Activated T-helper 17 cell treated with anti-CD3 and anti-CD28 coated beads, Interleukin-2, amount 50 U/mL, for 72 hours (primary cell): Measurements from ENCODE around the gene PAQR6. TPM values are rescaled to one million over a fixed set of nuclear protein-coding genes. Genes with fewer than 3 reads are reported as not detected.

Experiments used
- ATAC-seq: fragments of 150-1000 bp; cut with Tn5 transposase; replicated peaks from 2 replicates; pipeline ENCODE4 v1.10.0; 2021; ENCODE audit warnings: mild to moderate bottlenecking, moderate library complexity
- H3K27ac Mint-ChIP-seq: one replicate; pipeline ENCODE4 v1.8.0; 2022; ENCODE audit warnings: mixed read lengths
- H3K27me3 Mint-ChIP-seq: one replicate; pipeline ENCODE4 v1.8.0; 2022; ENCODE audit warnings: mixed read lengths
- H3K36me3 Mint-ChIP-seq: one replicate; pipeline ENCODE4 v1.8.0; 2022; ENCODE audit warnings: low read depth, mild to moderate bottlenecking, mixed read lengths
- H3K4me1 Mint-ChIP-seq: one replicate; pipeline ENCODE4 v1.8.0; 2022; ENCODE audit warnings: mixed read lengths
- H3K4me3 Mint-ChIP-seq: one replicate; pipeline ENCODE4 v1.8.0; 2022; ENCODE audit warnings: mild to moderate bottlenecking, mixed read lengths
- H3K9me3 Mint-ChIP-seq: one replicate; pipeline ENCODE4 v1.8.0; 2022; ENCODE audit warnings: mixed read lengths
- total RNA-seq, 2 donors: library from RNA; stranded (reverse); gene quantifications; one replicate each; pipeline ENCODE4 v1.2.3, GENCODE V29; 2022

PAQR6 gene
- total RNA-seq, 2 donors from 2014 or later = 8.0 to 10.9 TPM

GRCh38 chr1:156281281-156281680 is 33.4 kb upstream of the PAQR6 start:
- H3K27ac Mint-ChIP-seq = peak overlapping the region; percentile 98
- H3K9me3 Mint-ChIP-seq = no peaks in the 10 kb centered on the region
- H3K36me3 Mint-ChIP-seq = peaks cover 80% of the 10 kb centered on the region
- H3K4me1 Mint-ChIP-seq = peaks cover 23% of the 10 kb centered on the region
- H3K4me3 Mint-ChIP-seq = peak overlapping the region; percentile 100
- H3K27me3 Mint-ChIP-seq = no peaks in the 10 kb centered on the region
- peak; percentile 74 for ATAC-seq

- H3K9me3 Mint-ChIP-seq = no peaks in the 10 kb centered on the region
- peaks cover 23% of the 10 kb centered on the region for H3K4me1 Mint-ChIP-seq
- H3K27ac Mint-ChIP-seq = peak overlapping the region; percentile 11
- peaks cover 81% of the 10 kb centered on the region for H3K36me3 Mint-ChIP-seq
- H3K27me3 Mint-ChIP-seq = no peaks in the 10 kb centered on the region
- H3K4me3 Mint-ChIP-seq = peak overlapping the region; percentile 100
- ATAC-seq = no peak
Observed at GRCh38 chr1:156279837-156280236, 32.0 kb upstream of the PAQR6 start.

- H3K36me3 Mint-ChIP-seq = peaks cover 99% of the 10 kb centered on the region
Observed at GRCh38 chr1:156276966-156277381, 29.1 kb upstream of the PAQR6 start.

DNA sequence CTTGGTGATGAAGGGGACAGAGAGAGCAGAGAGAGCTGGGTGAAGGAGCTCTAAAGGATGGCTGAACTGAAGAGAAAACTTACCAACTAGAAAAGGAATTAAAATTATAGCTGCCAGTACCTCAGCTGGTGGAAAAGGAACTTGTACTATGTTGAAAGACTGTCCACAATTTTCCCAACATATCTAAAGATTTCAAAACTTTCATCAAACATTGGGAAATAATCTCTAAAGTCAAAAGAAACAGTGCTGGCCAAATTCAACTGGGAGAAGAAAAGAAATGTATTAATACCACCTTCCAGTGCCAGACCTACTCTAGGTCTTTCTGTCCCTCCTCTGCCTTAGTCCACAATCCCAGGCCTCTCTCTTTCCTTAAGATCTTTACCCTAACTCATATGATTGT is 28.7 kb upstream of the PAQR6 start:
- peaks cover 14% of the 10 kb centered on the region for H3K4me1 Mint-ChIP-seq
- no peaks in the 10 kb centered on the region for H3K27me3 Mint-ChIP-seq
- H3K9me3 Mint-ChIP-seq = no peaks in the 10 kb centered on the region
- H3K27ac Mint-ChIP-seq = no peak overlapping the region
- peaks cover 99% of the 10 kb centered on the region for H3K36me3 Mint-ChIP-seq
- ATAC-seq = no peak
- no peak overlapping the region for H3K4me3 Mint-ChIP-seq

More at GRCh38 chr1:156276966-156277381, 29.1 kb upstream of the PAQR6 start:
- peaks cover 14% of the 10 kb centered on the region for H3K4me1 Mint-ChIP-seq
- no peak overlapping the region for H3K4me3 Mint-ChIP-seq
- H3K27ac Mint-ChIP-seq = no peak overlapping the region
- H3K27me3 Mint-ChIP-seq = no peaks in the 10 kb centered on the region
- no peaks in the 10 kb centered on the region for H3K9me3 Mint-ChIP-seq
- no peak for ATAC-seq

GRCh38 chr1:156270314-156270713 is 22.5 kb upstream of the PAQR6 start:
- no peak overlapping the region for H3K4me3 Mint-ChIP-seq
- peaks cover 100% of the 10 kb centered on the region for H3K36me3 Mint-ChIP-seq
- no peaks in the 10 kb centered on the region for H3K9me3 Mint-ChIP-seq
- ATAC-seq = no peak
- H3K27ac Mint-ChIP-seq = no peak overlapping the region
- no peaks in the 10 kb centered on the region for H3K27me3 Mint-ChIP-seq
- H3K4me1 Mint-ChIP-seq = no peaks in the 10 kb centered on the region

GRCh38 chr1:156268336-156268735 is 20.5 kb upstream of the PAQR6 start:
- no peaks in the 10 kb centered on the region for H3K27me3 Mint-ChIP-seq
- peaks cover 100% of the 10 kb centered on the region for H3K36me3 Mint-ChIP-seq
- no peaks in the 10 kb centered on the region for H3K9me3 Mint-ChIP-seq

DNA sequence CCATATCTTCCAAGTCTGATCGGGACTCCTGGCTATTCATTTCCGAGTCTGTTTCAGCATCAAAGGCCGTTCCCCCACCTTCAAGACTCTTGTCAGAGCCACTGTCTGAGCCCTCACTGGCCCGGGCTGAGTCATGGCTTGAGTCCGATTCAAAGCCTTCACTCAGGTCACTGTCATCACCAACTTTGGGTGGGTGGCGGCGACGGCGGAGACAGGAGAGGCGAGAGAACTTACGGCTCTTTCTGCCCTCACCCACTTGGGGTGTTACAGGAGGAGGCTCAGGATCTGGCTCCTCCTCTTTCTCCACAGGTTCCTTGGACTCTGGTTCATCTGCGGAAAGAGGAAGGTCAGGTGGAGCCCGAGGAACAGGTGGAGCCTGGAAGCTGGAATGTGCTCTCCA is 18.2 kb upstream of the PAQR6 start:
- H3K27ac Mint-ChIP-seq = no peak overlapping the region
- H3K27me3 Mint-ChIP-seq = no peaks in the 10 kb centered on the region
- no peak overlapping the region for H3K4me3 Mint-ChIP-seq
- H3K9me3 Mint-ChIP-seq = no peaks in the 10 kb centered on the region
- no peak for ATAC-seq
- H3K4me1 Mint-ChIP-seq = peaks cover 2% of the 10 kb centered on the region
- peaks cover 100% of the 10 kb centered on the region for H3K36me3 Mint-ChIP-seq

More at GRCh38 chr1:156268336-156268735, 20.5 kb upstream of the PAQR6 start:
- no peak overlapping the region for H3K27ac Mint-ChIP-seq
- no peak for ATAC-seq
- H3K4me3 Mint-ChIP-seq = no peak overlapping the region
- H3K4me1 Mint-ChIP-seq = no peaks in the 10 kb centered on the region

DNA sequence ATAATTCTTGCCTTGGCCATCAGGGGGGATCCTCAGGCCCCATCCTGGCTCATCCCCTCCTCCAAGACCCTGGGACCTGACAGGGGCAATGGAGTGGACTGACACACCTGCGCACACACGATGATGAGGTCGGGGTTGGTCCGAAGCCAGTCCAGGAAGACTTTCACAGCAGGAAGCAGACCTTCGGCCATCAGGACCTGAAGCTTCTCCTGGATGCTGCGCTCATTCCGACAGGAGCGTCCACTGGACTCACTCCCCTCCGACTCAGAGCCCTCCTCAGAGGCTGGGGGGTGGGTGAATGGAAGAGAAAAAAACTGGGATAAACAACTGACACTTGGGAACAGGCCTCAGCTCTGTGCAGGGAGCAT is 15.4 kb upstream of the PAQR6 start:
- no peak for ATAC-seq
- H3K4me3 Mint-ChIP-seq = no peak overlapping the region
- peaks cover 100% of the 10 kb centered on the region for H3K36me3 Mint-ChIP-seq
- H3K27me3 Mint-ChIP-seq = no peaks in the 10 kb centered on the region
- H3K4me1 Mint-ChIP-seq = peaks cover 4% of the 10 kb centered on the region
- no peaks in the 10 kb centered on the region for H3K9me3 Mint-ChIP-seq
- H3K27ac Mint-ChIP-seq = peak overlapping the region; percentile 14

DNA sequence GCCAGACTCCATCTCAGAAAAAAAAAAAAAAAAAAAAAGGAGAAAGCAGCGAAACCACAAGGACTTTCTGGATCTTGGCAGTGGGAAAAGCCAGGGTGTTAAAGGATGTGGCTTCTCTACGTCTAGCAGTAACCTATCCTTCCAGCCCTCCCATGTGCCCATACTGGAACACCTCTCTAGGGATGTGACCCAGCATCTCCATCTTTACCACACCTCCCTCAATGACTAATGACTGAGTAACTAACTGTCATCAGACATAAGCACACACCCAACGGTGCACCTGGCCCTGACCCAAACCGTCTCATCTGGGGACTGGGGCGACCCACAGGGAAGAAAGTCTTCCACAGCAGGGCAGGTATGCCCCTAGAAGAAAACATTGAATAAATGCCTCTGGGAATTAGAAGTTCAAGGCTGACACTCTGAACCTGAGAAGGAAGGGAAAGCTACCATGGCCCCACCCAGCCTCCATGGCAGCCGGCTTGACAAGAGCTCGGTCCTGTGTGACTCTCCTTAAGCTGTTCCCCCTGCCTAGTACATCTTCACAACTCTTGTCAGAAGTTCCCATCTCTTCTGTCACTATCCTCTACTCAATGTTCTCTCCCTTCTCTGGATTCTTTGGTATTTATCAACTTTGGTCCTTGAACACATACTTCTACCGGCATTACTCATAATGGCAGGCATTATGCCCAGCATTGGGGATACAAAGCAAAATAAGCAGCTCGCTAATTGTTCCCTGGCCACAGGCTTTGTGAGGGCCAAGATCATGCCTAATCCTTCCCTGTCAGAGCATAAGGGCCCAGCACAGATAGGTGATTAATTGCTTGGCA is 14.8 kb upstream of the PAQR6 start:
- Mint-ChIP-seq H3K36me3 (peaks cover 100% of the 10 kb centered on the region), H3K4me1 (peaks cover 4% of the 10 kb centered on the region), H3K9me3 (no peaks in the 10 kb centered on the region), H3K27me3 (no peaks in the 10 kb centered on the region), H3K27ac (peak overlapping the region; percentile 14), H3K4me3 (no peak overlapping the region)
- peak; percentile 93 for ATAC-seq

DNA sequence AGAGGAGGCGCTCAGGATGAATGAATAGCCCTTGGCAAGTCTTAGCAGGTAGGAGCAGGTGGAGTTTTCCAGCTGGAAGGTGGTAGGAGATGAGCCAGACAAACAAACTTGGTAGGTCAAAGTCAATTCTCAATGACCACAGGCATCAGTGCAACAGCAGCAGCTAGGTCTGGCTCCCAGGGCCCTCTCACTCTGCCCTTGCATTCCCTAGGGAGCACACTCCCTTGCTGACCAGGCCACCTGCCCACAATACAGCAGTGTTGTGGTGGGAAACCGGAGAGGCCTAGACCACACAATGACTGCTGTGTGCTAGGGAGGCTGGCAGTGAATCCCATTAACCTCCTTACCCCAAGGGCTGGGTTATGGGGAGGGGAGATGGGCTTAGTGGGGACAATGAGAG is 13.0 kb upstream of the PAQR6 start:
- no peak for ATAC-seq
- H3K4me3 Mint-ChIP-seq = no peak overlapping the region
- H3K9me3 Mint-ChIP-seq = no peaks in the 10 kb centered on the region
- no peaks in the 10 kb centered on the region for H3K27me3 Mint-ChIP-seq
- peaks cover 4% of the 10 kb centered on the region for H3K4me1 Mint-ChIP-seq
- peaks cover 100% of the 10 kb centered on the region for H3K36me3 Mint-ChIP-seq
- H3K27ac Mint-ChIP-seq = peak overlapping the region; percentile 84

DNA sequence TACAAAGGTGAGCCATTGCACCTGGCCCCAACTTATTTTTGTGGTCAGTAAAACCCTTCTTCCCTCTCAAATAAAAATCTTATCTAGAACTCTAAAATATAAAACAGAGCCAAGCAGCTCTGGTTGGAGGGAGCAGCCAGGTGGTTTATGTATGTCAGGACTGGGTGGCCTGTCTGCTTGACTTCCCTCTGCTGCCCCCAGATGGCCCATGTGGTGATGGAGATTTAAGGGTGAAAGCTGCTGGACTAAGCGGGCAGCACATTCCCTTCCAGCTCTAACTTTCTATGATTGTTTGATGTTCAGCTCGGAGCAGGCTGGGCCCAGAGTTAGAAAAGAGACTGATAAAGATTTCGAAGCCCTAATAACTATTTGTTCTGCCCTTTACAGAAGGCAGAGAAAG is 11.9 kb upstream of the PAQR6 start:
- peaks cover 93% of the 10 kb centered on the region for H3K36me3 Mint-ChIP-seq
- peak overlapping the region; percentile 84 for H3K27ac Mint-ChIP-seq
- no peaks in the 10 kb centered on the region for H3K9me3 Mint-ChIP-seq
- peaks cover 4% of the 10 kb centered on the region for H3K4me1 Mint-ChIP-seq
- ATAC-seq = no peak
- no peaks in the 10 kb centered on the region for H3K27me3 Mint-ChIP-seq
- no peak overlapping the region for H3K4me3 Mint-ChIP-seq

- Mint-ChIP-seq H3K27me3 (no peaks in the 10 kb centered on the region), H3K9me3 (no peaks in the 10 kb centered on the region), H3K36me3 (peaks cover 91% of the 10 kb centered on the region), H3K4me1 (peaks cover 7% of the 10 kb centered on the region), H3K4me3 (no peak overlapping the region), H3K27ac (no peak overlapping the region)
- no peak for ATAC-seq
Observed at GRCh38 chr1:156258859-156259258, 11.0 kb upstream of the PAQR6 start.

DNA sequence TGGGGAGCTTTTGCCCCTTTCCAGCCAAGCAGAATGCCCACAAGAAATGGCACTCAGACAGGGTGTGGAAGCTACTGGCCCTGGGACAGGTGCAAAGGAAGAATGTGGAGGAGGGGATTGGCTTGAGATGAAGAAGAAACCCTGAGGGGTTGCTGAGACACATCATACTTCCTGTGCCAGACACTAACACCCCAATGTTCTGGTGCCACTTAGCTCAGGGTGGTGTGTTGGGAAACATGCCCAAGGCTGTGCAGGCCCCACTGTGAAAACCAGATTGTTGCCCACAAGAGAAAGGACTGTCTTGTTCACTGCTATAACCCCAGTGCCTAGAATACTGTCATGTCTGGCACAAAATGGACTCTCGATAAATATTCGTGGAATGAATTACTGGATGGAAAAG is 9.9 kb upstream of the PAQR6 start:
- peaks cover 91% of the 10 kb centered on the region for H3K36me3 Mint-ChIP-seq
- no peak overlapping the region for H3K4me3 Mint-ChIP-seq
- H3K27ac Mint-ChIP-seq = no peak overlapping the region
- no peak for ATAC-seq
- H3K4me1 Mint-ChIP-seq = peaks cover 12% of the 10 kb centered on the region
- H3K9me3 Mint-ChIP-seq = no peaks in the 10 kb centered on the region
- H3K27me3 Mint-ChIP-seq = no peaks in the 10 kb centered on the region

DNA sequence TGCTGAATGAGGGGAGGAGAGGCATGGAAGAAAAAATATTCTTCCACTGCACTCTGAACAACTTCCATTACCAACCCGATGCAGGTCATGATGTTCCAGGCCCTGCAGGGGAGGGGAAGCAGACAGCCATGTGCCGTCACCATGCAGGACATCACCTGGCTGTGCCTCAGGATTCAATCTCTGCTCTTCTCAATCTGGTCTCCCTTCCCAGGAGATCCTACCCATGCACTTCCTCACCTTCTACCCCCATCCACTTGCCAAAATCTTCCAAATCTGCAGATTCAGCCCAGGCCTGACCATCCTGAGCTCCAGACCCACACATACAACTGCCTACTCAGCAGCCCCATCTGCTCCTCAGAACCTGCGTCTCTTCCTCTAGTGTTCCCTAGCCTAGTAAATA is 5.8 kb upstream of the PAQR6 start:
- ATAC-seq = no peak
- H3K27ac Mint-ChIP-seq = peak overlapping the region; percentile 88
- H3K36me3 Mint-ChIP-seq = peaks cover 76% of the 10 kb centered on the region

DNA sequence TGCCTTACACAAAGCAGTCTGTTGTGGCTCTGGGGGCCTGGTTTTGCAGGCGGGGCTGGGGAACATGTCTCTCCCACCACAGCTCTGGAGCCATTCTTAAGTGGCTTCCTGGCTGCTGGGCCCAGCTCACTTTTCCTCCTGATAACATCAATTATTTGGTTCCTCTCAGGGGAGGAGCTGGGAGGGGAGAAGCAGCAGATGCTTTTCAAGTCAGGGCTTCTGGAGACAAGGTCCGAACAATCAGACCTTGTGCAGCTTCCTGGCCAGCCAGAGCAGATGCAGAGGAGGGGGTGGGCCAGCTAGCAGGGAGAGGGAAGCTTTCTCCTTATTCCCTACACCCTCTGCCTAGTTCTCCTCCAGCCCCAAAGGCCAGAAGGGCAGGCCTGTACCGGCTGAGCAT is 3.7 kb upstream of the PAQR6 start:
- ATAC-seq = no peak
- Mint-ChIP-seq H3K27ac (no peak overlapping the region), H3K9me3 (no peaks in the 10 kb centered on the region), H3K36me3 (peaks cover 55% of the 10 kb centered on the region), H3K4me1 (peaks cover 11% of the 10 kb centered on the region), H3K27me3 (no peaks in the 10 kb centered on the region), H3K4me3 (no peak overlapping the region)

More for the DNA sequence above, 5.8 kb upstream of the PAQR6 start:
- no peaks in the 10 kb centered on the region for H3K27me3 Mint-ChIP-seq
- H3K4me1 Mint-ChIP-seq = peaks cover 11% of the 10 kb centered on the region
- H3K9me3 Mint-ChIP-seq = no peaks in the 10 kb centered on the region
- no peak overlapping the region for H3K4me3 Mint-ChIP-seq
